OCI-LY1 (cell line): ENCODE results near the gene TNRC6C.
A peak's percentile ranks its signal among the peaks of the same experiment; 100 is the strongest.

Source experiments
- H2AFZ ChIP-seq: fragments of 200-600 bp; sonication (generic), shearing (Covaris generic); 2 replicates; pipeline ENCODE4 v1.6.0; 2014; ENCODE audit warnings: antibody characterized with exemption, mild to moderate bottlenecking, low read length
- H3F3A ChIP-seq: fragments of 200-600 bp; sonication (generic), shearing (Covaris generic); 2 replicates; pipeline ENCODE4 v1.6.0; 2014; ENCODE audit warnings: mild to moderate bottlenecking, antibody characterized with exemption, low read length, moderate library complexity; ENCODE audit not compliant: insufficient read depth
- H3K27ac ChIP-seq: fragments of 200-600 bp; sonication (generic); 2 replicates; pipeline ENCODE4 v1.5.1; 2014; ENCODE audit warnings: low read length, mixed run types, mild to moderate bottlenecking, low read depth; ENCODE audit not compliant: poor library complexity, severe bottlenecking
- H3K27me3 ChIP-seq: fragments of 200-600 bp; sonication (generic); 2 replicates; pipeline ENCODE4 v1.6.0; 2014; ENCODE audit warnings: antibody characterized with exemption, mild to moderate bottlenecking, low read length, moderate library complexity; ENCODE audit not compliant: insufficient read depth
- H3K36me3 ChIP-seq: fragments of 200-600 bp; sonication (generic); 2 replicates; pipeline ENCODE4 v1.6.1; 2014; ENCODE audit warnings: mild to moderate bottlenecking, antibody characterized with exemption, low read length, moderate library complexity, mixed read lengths; ENCODE audit not compliant: insufficient read depth
- H3K4me1 ChIP-seq: fragments of 200-600 bp; sonication (generic); 2 replicates; pipeline ENCODE4 v1.5.1; 2014; ENCODE audit warnings: mild to moderate bottlenecking, low read length, moderate library complexity; ENCODE audit not compliant: insufficient read depth, severe bottlenecking
- H3K4me2 ChIP-seq: fragments of 200-600 bp; sonication (generic), shearing (Covaris generic); 2 replicates; pipeline ENCODE4 v1.6.1; 2014; ENCODE audit warnings: low read length
- H3K4me3 ChIP-seq: fragments of 200-600 bp; sonication (generic); 2 replicates; pipeline ENCODE4 v1.5.1; 2014; ENCODE audit warnings: low read length, low read depth, mild to moderate bottlenecking, mixed read lengths; ENCODE audit not compliant: poor library complexity, severe bottlenecking
- H3K79me2 ChIP-seq: fragments of 200-600 bp; shearing (Covaris generic); 2 replicates; pipeline ENCODE4 v1.6.1; 2016; ENCODE audit warnings: mixed run types, low read length, mixed read lengths; ENCODE audit not compliant: insufficient read depth
- H3K9ac ChIP-seq: fragments of 200-600 bp; sonication (generic), shearing (Covaris generic); 2 replicates; pipeline ENCODE4 v1.6.1; 2014; ENCODE audit warnings: mild to moderate bottlenecking, low read length, mixed read lengths
- H3K9me2 ChIP-seq: fragments of 200-600 bp; sonication (generic), shearing (Covaris generic); 2 replicates; pipeline ENCODE4 v1.6.1; 2014; ENCODE audit warnings: low read depth, mild to moderate bottlenecking, low read length, mixed read lengths
- H3K9me3 ChIP-seq: fragments of 200-600 bp; shearing (Covaris generic); 2 replicates; pipeline ENCODE4 v1.6.1; 2014; ENCODE audit warnings: low read length, mixed read lengths
- H4K20me1 ChIP-seq: fragments of 200-600 bp; sonication (generic), shearing (Covaris generic); 2 replicates; pipeline ENCODE4 v1.6.0; 2016; ENCODE audit warnings: mild to moderate bottlenecking, low read length; ENCODE audit not compliant: insufficient read depth
- EZH2 ChIP-seq: fragments of 200-600 bp; sonication (generic), shearing (Covaris generic); IDR thresholded peaks from 2 replicates; pipeline ENCODE4 v1.8.0; 2017; ENCODE audit warnings: borderline replicate concordance, mixed run types, mild to moderate bottlenecking, antibody characterized with exemption, low read length, moderate library complexity, mixed read lengths
- TF ChIP-seq, protein P1 (sequence below): fragments of 200-600 bp; sonication (generic), shearing (Covaris generic); IDR thresholded peaks from 2 replicates; pipeline ENCODE4 v1.5.1; 2017; ENCODE audit warnings: mild to moderate bottlenecking, antibody characterized with exemption, low read length, moderate library complexity, mixed read lengths

TNRC6C gene

DNA sequence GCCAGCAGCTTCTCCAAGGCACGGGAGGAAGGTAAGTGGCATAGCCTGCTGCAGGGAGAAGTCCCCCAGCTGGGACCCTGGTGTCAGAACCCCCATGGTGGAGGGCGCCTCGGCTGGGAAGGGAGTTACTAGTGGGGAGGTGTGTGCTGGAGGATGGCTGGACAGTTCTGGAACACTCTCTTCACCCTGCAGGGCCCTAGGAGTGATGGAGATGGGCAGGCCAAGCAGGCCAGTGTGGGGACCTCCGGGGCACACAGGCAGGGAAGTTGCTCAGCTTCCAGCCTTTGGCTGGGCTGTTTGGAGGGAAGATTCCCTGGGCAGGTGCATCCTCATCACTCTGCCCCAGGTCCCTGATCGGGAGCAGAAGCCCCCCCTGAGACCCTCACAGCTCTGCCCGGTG is 188.4 kb downstream of the TNRC6C start:
- Histone ChIP-seq H3K27me3 (no peaks in the 10 kb centered on the region), H3K79me2 (no peaks in the 10 kb centered on the region), H2AFZ (no peak overlapping the region), H3K27ac (peak overlapping the region; percentile 61), H3K9ac (no peak overlapping the region; the same call in 1 of the 2 replicates), H3K36me3 (peaks cover 2% of the 10 kb centered on the region), H3K9me2 (no peaks in the 10 kb centered on the region), H4K20me1 (no peaks in the 10 kb centered on the region), H3K9me3 (no peaks in the 10 kb centered on the region), H3K4me3 (no peak overlapping the region), H3F3A (no peaks in the 10 kb centered on the region), H3K4me1 (peaks cover 35% of the 10 kb centered on the region), H3K4me2 (no peak overlapping the region)
- TF ChIP-seq EZH2 = no peak
- TF ChIP-seq, protein P1, sequence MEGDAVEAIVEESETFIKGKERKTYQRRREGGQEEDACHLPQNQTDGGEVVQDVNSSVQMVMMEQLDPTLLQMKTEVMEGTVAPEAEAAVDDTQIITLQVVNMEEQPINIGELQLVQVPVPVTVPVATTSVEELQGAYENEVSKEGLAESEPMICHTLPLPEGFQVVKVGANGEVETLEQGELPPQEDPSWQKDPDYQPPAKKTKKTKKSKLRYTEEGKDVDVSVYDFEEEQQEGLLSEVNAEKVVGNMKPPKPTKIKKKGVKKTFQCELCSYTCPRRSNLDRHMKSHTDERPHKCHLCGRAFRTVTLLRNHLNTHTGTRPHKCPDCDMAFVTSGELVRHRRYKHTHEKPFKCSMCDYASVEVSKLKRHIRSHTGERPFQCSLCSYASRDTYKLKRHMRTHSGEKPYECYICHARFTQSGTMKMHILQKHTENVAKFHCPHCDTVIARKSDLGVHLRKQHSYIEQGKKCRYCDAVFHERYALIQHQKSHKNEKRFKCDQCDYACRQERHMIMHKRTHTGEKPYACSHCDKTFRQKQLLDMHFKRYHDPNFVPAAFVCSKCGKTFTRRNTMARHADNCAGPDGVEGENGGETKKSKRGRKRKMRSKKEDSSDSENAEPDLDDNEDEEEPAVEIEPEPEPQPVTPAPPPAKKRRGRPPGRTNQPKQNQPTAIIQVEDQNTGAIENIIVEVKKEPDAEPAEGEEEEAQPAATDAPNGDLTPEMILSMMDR = no peak

DNA sequence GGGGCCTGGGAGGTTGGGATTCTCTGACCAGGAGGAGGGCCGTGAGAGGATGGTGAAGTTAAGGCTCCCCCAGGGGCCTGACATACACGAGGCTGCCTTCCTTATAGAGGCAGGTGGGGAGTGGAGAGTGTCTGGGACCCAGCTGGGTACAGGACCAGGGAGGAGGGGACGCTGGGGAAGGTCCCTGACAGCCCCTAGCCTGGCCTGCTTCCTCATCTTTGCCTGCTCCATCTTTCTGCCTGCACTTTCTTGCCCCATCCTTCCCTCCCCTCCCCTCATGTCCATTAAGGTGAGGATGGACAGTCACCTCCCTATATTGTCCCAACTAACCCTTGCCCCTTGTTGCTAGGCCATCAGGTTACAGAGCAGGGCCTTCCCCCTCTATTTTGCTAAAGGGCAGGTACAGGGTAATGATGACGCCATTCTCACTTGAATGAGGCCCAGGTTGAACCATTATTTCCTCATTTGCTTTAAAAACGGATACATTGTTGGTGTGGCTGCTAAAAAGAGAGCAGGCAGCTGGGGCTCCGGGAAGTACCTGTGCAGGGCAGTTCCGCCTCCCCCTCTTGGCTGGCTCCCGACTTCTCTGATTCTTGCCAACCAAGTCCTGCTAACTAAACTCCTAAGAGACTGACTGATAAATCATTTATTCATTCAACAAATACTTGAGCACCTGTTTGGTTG is 189.0 kb downstream of the TNRC6C start:
- Histone ChIP-seq H3K79me2 (no peaks in the 10 kb centered on the region), H3K4me2 (peak overlapping the region; percentile 33; the same call in 1 of the 2 replicates), H3K4me3 (no peak overlapping the region), H2AFZ (no peak overlapping the region), H4K20me1 (no peaks in the 10 kb centered on the region), H3F3A (no peaks in the 10 kb centered on the region), H3K9me3 (no peaks in the 10 kb centered on the region), H3K27ac (peak overlapping the region; percentile 61), H3K27me3 (no peaks in the 10 kb centered on the region), H3K9me2 (no peaks in the 10 kb centered on the region), H3K36me3 (no peaks in the 10 kb centered on the region), H3K9ac (no peak overlapping the region; the same call in 1 of the 2 replicates), H3K4me1 (peaks cover 40% of the 10 kb centered on the region)
- TF ChIP-seq EZH2 = no peak
- TF ChIP-seq, protein P1 = no peak

DNA sequence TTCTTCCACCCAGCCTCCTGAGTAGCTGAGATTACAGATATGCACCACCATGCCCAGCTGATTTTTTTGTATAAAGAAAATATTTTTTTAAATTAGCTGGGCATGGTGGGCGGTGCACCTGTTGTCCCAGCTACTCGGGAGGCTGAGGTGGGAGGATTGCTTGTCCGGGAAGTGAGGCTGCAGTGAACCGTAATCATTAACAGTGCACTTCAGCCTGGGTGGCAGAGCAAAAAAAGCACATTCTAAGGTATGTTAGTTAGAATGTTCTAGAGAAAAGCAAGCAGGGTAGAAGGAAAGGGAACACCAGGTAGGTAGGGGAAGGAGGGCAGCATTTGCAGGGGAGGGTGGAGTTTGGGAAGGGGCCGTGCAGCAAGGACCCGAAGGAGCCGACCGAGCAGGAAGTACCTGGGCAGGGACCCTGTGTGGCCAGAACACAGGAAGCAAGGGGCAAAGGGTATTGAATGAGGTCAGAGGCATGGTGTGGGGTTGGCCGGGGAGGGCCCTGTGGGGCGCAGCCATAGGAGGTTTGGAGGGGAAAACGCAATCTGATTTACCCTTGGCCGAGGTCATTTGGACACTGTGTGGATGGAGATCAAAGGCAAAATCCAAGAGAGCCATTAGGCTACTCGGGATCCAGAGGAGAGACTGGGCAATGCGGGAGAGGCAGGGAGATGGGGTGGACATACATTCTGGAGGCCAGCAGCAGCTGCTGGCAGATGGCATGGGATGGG is 189.9 kb downstream of the TNRC6C start:
- Histone ChIP-seq H3K36me3 (no peaks in the 10 kb centered on the region), H2AFZ (no peak overlapping the region), H3F3A (no peaks in the 10 kb centered on the region), H3K79me2 (no peaks in the 10 kb centered on the region), H3K27ac (peak overlapping the region; percentile 61), H3K9me2 (no peaks in the 10 kb centered on the region), H3K9ac (no peak overlapping the region), H3K4me1 (peaks cover 50% of the 10 kb centered on the region), H4K20me1 (no peaks in the 10 kb centered on the region), H3K27me3 (no peaks in the 10 kb centered on the region), H3K9me3 (no peaks in the 10 kb centered on the region), H3K4me3 (no peak overlapping the region), H3K4me2 (no peak overlapping the region)
- TF ChIP-seq EZH2 = no peak
- TF ChIP-seq, protein P1 = no peak
